ENCODE measurements around the gene SLC22A2.
A peak's percentile ranks its signal among the peaks of the same experiment; 100 is the strongest.

SLC22A2 gene

DNA sequence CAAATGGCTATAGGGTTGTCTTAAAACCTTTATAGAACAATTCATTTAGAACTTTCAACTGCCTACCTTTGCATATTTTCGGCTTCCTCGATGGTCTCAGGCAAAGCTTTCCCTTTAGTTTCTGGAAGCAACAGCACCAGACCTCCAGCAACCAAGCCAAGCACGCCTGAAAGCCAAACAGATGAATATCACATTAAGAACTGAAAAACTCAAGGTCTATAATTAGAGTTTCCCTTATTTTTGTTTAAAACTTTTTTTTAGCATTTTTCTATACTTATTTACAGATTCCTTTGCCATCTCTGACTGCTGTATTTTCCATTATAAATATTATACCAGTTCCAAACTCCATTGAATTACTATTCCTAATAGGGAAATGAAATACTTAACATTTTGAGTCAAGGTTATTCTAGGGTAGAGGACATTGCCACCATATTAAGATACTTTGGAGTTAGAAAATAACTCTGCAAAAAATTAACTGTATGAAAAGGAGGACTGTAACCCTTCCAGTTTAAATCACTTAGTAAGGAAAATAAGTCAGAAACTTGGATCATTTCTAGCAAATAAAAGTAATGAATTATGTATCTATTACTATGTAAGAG lies 33.9 kb downstream of the SLC22A2 start:
- Histone ChIP-seq H3K9ac (ENCODE audit: low read depth, low read length) (no peak overlapping the region; the same call in 1 of the 2 replicates), H3K9me3 (ENCODE audit: insufficient read depth, low read depth, low read length) (peaks cover under 1% of the 10 kb centered on the region; the same call in 1 of the 2 replicates), H3K27ac (ENCODE audit: low read length) (no peak overlapping the region), H3K4me1 (ENCODE audit: insufficient read depth, low read length) (peaks cover 43% of the 10 kb centered on the region; the same call in 1 of the 2 replicates), H3K36me3 (ENCODE audit: insufficient read depth, low read depth, low read length) (no peaks in the 10 kb centered on the region), H3K27me3 (ENCODE audit: insufficient read depth, low read length) (no peaks in the 10 kb centered on the region), H3K4me3 (ENCODE audit: low read length) (no peak overlapping the region)

GRCh38 chr6:160222491-160222890 lies 36.1 kb downstream of the SLC22A2 start:
- Histone ChIP-seq H3K4me1 (ENCODE audit: insufficient read depth, low read length) (peaks cover 41% of the 10 kb centered on the region; the same call in 1 of the 2 replicates), H3K9me3 (ENCODE audit: insufficient read depth, low read depth, low read length) (no peaks in the 10 kb centered on the region), H3K9ac (ENCODE audit: low read depth, low read length) (no peak overlapping the region)

DNA sequence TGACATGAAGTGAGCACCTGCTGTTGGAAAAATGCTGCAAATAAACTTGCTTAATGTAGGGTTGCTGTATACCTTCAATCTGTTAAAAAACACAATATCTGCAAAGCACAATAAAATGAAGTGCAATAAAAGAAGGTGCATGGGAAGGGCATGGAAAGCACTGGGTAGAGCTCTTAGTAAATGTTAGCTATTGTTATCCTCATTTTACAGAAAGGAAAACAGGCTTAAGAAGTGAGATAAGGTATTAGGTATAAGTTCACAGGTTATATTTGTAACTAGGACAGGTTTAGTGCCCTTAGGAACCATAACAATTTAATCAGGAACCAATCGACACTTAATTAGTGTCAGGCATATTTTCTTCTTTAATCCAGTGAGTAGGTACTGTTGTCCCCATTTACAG lies 36.7 kb downstream of the SLC22A2 start:
- no peak overlapping the region for H3K9ac ChIP-seq (ENCODE audit: low read depth, low read length)
- no peak overlapping the region for H3K4me3 ChIP-seq (ENCODE audit: low read length)
- H3K9me3 ChIP-seq (ENCODE audit: insufficient read depth, low read depth, low read length) = no peaks in the 10 kb centered on the region
- no peak overlapping the region for H3K27ac ChIP-seq (ENCODE audit: low read length)
- H3K27me3 ChIP-seq (ENCODE audit: insufficient read depth, low read length) = no peaks in the 10 kb centered on the region
- H3K36me3 ChIP-seq (ENCODE audit: insufficient read depth, low read depth, low read length) = no peaks in the 10 kb centered on the region
- H3K4me1 ChIP-seq (ENCODE audit: insufficient read depth, low read length) = peaks cover 36% of the 10 kb centered on the region; the same call in 1 of the 2 replicates

More at GRCh38 chr6:160222491-160222890, 36.1 kb downstream of the SLC22A2 start:
- no peaks in the 10 kb centered on the region for H3K36me3 ChIP-seq (ENCODE audit: insufficient read depth, low read depth, low read length)
- no peaks in the 10 kb centered on the region for H3K27me3 ChIP-seq (ENCODE audit: insufficient read depth, low read length)
- no peak overlapping the region for H3K27ac ChIP-seq (ENCODE audit: low read length)
- 0 out of 2 replicates have a peak overlapping the region, but pooled peaks have one; percentile 12 for H3K4me3 ChIP-seq (ENCODE audit: low read length)

DNA sequence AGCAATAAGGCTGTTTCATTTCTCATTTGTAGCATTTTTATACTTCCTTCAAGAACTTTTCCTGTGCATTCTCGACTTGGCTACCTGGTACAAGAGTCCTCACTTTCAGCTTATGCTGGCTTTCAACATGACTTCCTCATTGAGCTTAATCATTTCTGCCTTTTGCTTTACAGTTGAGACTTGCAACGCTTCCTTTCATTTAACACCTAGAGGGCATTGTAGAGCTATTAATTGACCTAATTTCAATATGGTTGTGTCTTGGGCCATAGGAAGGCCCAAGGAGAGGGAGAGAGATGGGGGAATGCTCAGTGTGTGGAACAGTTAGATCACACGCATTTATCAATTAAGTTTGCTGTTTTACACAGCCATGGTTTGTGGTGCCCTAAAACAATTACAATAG lies 37.2 kb downstream of the SLC22A2 start:
- H3K4me3 ChIP-seq (ENCODE audit: low read length) = no peak overlapping the region
- H3K36me3 ChIP-seq (ENCODE audit: insufficient read depth, low read depth, low read length) = no peaks in the 10 kb centered on the region
- H3K9ac ChIP-seq (ENCODE audit: low read depth, low read length) = no peak overlapping the region
- H3K9me3 ChIP-seq (ENCODE audit: insufficient read depth, low read depth, low read length) = no peaks in the 10 kb centered on the region
- no peak overlapping the region for H3K27ac ChIP-seq (ENCODE audit: low read length)
- no peaks in the 10 kb centered on the region for H3K27me3 ChIP-seq (ENCODE audit: insufficient read depth, low read length)
- peaks cover 33% of the 10 kb centered on the region; the same call in 1 of the 2 replicates for H3K4me1 ChIP-seq (ENCODE audit: insufficient read depth, low read length)

DNA sequence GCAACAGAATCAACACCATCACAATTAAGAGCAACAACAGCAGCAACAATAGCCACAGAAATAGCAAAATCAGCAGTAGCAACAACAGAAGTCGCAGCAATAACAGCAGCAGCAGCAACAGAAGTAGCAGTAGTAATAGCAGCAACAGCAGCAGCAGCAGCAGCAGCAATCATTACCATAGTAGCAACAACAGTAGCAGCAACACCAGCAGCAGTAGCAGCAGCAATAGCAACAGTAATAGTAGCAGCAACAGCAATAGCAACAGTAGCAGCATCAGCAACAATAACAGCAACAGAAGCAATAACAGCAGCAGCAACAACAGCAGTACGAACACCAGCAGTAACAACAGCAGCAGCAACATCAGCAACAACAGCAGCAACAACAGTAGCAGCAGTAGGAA lies 39.8 kb downstream of the SLC22A2 start:
- no peak overlapping the region for H3K27ac ChIP-seq (ENCODE audit: low read length)
- no peaks in the 10 kb centered on the region for H3K36me3 ChIP-seq (ENCODE audit: insufficient read depth, low read depth, low read length)
- H3K9ac ChIP-seq (ENCODE audit: low read depth, low read length) = no peak overlapping the region

DNA sequence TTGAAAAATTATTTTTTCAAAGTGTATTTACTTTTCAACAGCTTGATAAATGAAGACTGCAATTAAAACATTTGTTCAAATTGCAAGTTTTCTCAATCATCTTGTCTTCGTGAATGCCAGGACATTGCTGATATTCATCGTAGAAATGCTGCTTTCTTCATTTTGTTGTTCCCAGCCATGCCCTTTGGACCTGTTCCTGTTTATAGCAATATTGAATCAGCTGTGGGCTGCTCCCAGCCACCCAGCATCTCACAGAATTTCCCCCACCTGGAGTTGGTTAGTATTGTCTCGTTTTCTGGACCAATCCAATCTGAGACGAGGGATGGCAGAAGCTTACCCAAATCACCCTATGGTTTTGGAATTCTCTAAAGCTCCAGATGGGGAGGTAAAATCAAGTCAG lies 40.8 kb downstream of the SLC22A2 start:
- Histone ChIP-seq H3K4me1 (ENCODE audit: insufficient read depth, low read length) (peaks cover 12% of the 10 kb centered on the region; the same call in 1 of the 2 replicates), H3K9ac (ENCODE audit: low read depth, low read length) (no peak overlapping the region), H3K36me3 (ENCODE audit: insufficient read depth, low read depth, low read length) (no peaks in the 10 kb centered on the region), H3K27ac (ENCODE audit: low read length) (no peak overlapping the region), H3K9me3 (ENCODE audit: insufficient read depth, low read depth, low read length) (peaks cover 8% of the 10 kb centered on the region; the same call in 1 of the 2 replicates), H3K27me3 (ENCODE audit: insufficient read depth, low read length) (no peaks in the 10 kb centered on the region), H3K4me3 (ENCODE audit: low read length) (no peak overlapping the region)

More for the DNA sequence above, 39.8 kb downstream of the SLC22A2 start:
- peaks cover 8% of the 10 kb centered on the region; the same call in 1 of the 2 replicates for H3K9me3 ChIP-seq (ENCODE audit: insufficient read depth, low read depth, low read length)
- H3K27me3 ChIP-seq (ENCODE audit: insufficient read depth, low read length) = no peaks in the 10 kb centered on the region
- H3K4me1 ChIP-seq (ENCODE audit: insufficient read depth, low read length) = peaks cover 15% of the 10 kb centered on the region; the same call in 1 of the 2 replicates
- no peak overlapping the region for H3K4me3 ChIP-seq (ENCODE audit: low read length)

DNA sequence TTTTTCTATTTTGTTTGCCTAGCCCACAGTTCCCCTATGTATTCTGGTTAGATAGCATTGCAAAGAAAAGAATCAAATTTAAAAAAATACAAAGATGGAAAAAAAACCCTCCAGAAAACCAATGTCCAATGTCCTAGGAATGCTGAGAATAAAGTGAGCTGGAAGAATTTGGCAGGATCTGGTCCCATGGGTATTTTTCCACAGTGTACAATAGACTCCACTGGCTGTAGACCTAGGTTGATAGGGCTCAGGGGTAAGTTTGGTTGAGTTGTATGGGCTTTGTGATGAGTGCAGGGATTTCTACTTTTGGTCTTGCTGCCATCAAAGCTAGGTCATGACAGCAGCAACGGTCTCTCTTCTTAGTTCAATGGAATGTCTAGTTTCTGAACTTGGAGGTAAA lies 41.5 kb downstream of the SLC22A2 start:
- H3K27ac ChIP-seq (ENCODE audit: low read length) = no peak overlapping the region
- no peaks in the 10 kb centered on the region for H3K36me3 ChIP-seq (ENCODE audit: insufficient read depth, low read depth, low read length)
- no peaks in the 10 kb centered on the region for H3K27me3 ChIP-seq (ENCODE audit: insufficient read depth, low read length)
- H3K9me3 ChIP-seq (ENCODE audit: insufficient read depth, low read depth, low read length) = peaks cover 8% of the 10 kb centered on the region; the same call in 1 of the 2 replicates
- H3K4me1 ChIP-seq (ENCODE audit: insufficient read depth, low read length) = peaks cover 6% of the 10 kb centered on the region; the same call in 1 of the 2 replicates
- H3K4me3 ChIP-seq (ENCODE audit: low read length) = no peak overlapping the region
- no peak overlapping the region for H3K9ac ChIP-seq (ENCODE audit: low read depth, low read length)

- H3K9ac ChIP-seq (ENCODE audit: low read depth, low read length) = no peak overlapping the region
- H3K27me3 ChIP-seq (ENCODE audit: insufficient read depth, low read length) = no peaks in the 10 kb centered on the region
- H3K4me3 ChIP-seq (ENCODE audit: low read length) = no peak overlapping the region
- no peaks in the 10 kb centered on the region for H3K36me3 ChIP-seq (ENCODE audit: insufficient read depth, low read depth, low read length)
- H3K27ac ChIP-seq (ENCODE audit: low read length) = no peak overlapping the region
- no peaks in the 10 kb centered on the region for H3K4me1 ChIP-seq (ENCODE audit: insufficient read depth, low read length)
- H3K9me3 ChIP-seq (ENCODE audit: insufficient read depth, low read depth, low read length) = peaks cover 8% of the 10 kb centered on the region; the same call in 1 of the 2 replicates
Measured at GRCh38 chr6:160215232-160215631, 43.4 kb downstream of the SLC22A2 start.

GRCh38 chr6:160207618-160208017 lies 51.0 kb downstream of the SLC22A2 start:
- no peak overlapping the region for H3K27ac ChIP-seq (ENCODE audit: low read length)
- H3K27me3 ChIP-seq (ENCODE audit: insufficient read depth, low read length) = no peaks in the 10 kb centered on the region
- H3K36me3 ChIP-seq (ENCODE audit: insufficient read depth, low read depth, low read length) = no peaks in the 10 kb centered on the region
- H3K4me1 ChIP-seq (ENCODE audit: insufficient read depth, low read length) = no peaks in the 10 kb centered on the region
- H3K4me3 ChIP-seq (ENCODE audit: low read length) = no peak overlapping the region
- no peak overlapping the region for H3K9ac ChIP-seq (ENCODE audit: low read depth, low read length)
- peaks cover 13% of the 10 kb centered on the region for H3K9me3 ChIP-seq (ENCODE audit: insufficient read depth, low read depth, low read length)

DNA sequence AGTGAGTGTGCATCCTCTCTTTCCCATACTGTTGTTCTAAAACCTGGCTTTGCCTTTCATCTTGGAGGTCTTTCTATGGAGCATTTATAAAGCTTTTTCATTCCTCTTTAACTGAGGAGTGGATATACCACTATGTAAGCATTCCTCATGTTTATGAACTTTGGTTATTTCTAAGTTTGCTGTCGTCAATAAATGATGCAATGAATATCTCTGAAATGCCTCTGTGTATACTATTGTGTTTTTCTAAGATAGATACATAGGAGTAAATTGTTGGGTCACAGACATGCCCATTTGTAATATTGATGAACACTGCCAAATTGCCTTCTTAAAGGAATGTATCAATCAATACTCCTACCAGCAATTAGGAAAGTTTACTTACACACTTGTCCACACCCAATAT lies 53.9 kb downstream of the SLC22A2 start:
- Histone ChIP-seq H3K27me3 (ENCODE audit: insufficient read depth, low read length) (no peaks in the 10 kb centered on the region), H3K4me1 (ENCODE audit: insufficient read depth, low read length) (no peaks in the 10 kb centered on the region), H3K9me3 (ENCODE audit: insufficient read depth, low read depth, low read length) (peaks cover 13% of the 10 kb centered on the region), H3K36me3 (ENCODE audit: insufficient read depth, low read depth, low read length) (no peaks in the 10 kb centered on the region), H3K4me3 (ENCODE audit: low read length) (no peak overlapping the region), H3K27ac (ENCODE audit: low read length) (no peak overlapping the region), H3K9ac (ENCODE audit: low read depth, low read length) (no peak overlapping the region)

GRCh38 chr6:160203953-160204352 lies 54.7 kb downstream of the SLC22A2 start:
- Histone ChIP-seq H3K9me3 (ENCODE audit: insufficient read depth, low read depth, low read length) (peaks cover 13% of the 10 kb centered on the region), H3K36me3 (ENCODE audit: insufficient read depth, low read depth, low read length) (no peaks in the 10 kb centered on the region), H3K27ac (ENCODE audit: low read length) (no peak overlapping the region), H3K4me1 (ENCODE audit: insufficient read depth, low read length) (no peaks in the 10 kb centered on the region), H3K27me3 (ENCODE audit: insufficient read depth, low read length) (no peaks in the 10 kb centered on the region), H3K9ac (ENCODE audit: low read depth, low read length) (no peak overlapping the region), H3K4me3 (ENCODE audit: low read length) (no peak overlapping the region)

- no peak overlapping the region for H3K4me3 ChIP-seq (ENCODE audit: low read length)
- no peaks in the 10 kb centered on the region for H3K4me1 ChIP-seq (ENCODE audit: insufficient read depth, low read length)
- no peaks in the 10 kb centered on the region for H3K27me3 ChIP-seq (ENCODE audit: insufficient read depth, low read length)
- no peak overlapping the region for H3K27ac ChIP-seq (ENCODE audit: low read length)
- no peaks in the 10 kb centered on the region for H3K36me3 ChIP-seq (ENCODE audit: insufficient read depth, low read depth, low read length)
- no peak overlapping the region for H3K9ac ChIP-seq (ENCODE audit: low read depth, low read length)
- H3K9me3 ChIP-seq (ENCODE audit: insufficient read depth, low read depth, low read length) = peaks cover 13% of the 10 kb centered on the region
Measured at GRCh38 chr6:160203522-160203921, 55.1 kb downstream of the SLC22A2 start.

All from iPS-20b (cell line).